ENCODE results near the gene L3MBTL4.

DNA sequence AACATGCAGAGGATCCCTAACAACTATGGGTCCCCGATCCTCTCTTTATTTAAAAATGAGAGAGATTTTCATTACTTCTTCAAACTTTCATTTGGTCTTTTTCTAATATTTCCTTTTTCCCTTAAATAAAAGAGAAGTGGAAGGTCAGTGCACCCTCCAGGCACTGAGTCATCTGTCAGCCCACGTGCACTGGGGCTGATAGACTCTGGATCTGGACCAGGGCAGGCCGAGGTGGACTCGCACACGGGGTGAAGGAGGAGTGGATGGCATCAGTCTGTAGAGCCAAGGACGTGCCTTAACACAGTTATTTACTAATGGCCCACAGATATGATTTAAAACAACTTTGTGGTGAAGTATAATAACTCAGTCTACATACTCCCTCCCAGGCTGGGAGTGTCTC is 305.0 kb downstream of the L3MBTL4 start:
- TF ChIP-seq, protein P1, sequence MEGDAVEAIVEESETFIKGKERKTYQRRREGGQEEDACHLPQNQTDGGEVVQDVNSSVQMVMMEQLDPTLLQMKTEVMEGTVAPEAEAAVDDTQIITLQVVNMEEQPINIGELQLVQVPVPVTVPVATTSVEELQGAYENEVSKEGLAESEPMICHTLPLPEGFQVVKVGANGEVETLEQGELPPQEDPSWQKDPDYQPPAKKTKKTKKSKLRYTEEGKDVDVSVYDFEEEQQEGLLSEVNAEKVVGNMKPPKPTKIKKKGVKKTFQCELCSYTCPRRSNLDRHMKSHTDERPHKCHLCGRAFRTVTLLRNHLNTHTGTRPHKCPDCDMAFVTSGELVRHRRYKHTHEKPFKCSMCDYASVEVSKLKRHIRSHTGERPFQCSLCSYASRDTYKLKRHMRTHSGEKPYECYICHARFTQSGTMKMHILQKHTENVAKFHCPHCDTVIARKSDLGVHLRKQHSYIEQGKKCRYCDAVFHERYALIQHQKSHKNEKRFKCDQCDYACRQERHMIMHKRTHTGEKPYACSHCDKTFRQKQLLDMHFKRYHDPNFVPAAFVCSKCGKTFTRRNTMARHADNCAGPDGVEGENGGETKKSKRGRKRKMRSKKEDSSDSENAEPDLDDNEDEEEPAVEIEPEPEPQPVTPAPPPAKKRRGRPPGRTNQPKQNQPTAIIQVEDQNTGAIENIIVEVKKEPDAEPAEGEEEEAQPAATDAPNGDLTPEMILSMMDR (IDR thresholded peaks at IDR 0.05; ENCODE audit: poor library complexity) = no peak
- TF ChIP-seq EZH2phosphoT487 (IDR thresholded peaks at IDR 0.05; ENCODE audit: low read depth, severe bottlenecking, unreplicated experiment) = no peak
- TF ChIP-seq EZH2 (IDR thresholded peaks at IDR 0.05; ENCODE audit: borderline replicate concordance) = no peak

Data from hepatocyte (in vitro differentiated cells).